A549 (cell line): ENCODE results near the gene DUSP7. TPM values are rescaled to one million over a fixed set of nuclear protein-coding genes. Genes with fewer than 3 reads are reported as not detected.
A peak's percentile ranks its signal among the peaks of the same experiment; 100 is the strongest.

ENCODE experiments used
- ATAC-seq, 2 experiments: fragments of 200-7000 bp in 1 of 2; fragments of >200 bp in 1 of 2; cut with Nextera tagmentation in 1 of 2; cut with Tn5 transposase in 1 of 2; 3 replicates each; pipeline versions ENCODE4 v1.8.0 to v1.9.1; 2018 to 2020; ENCODE audit warnings: mild to moderate bottlenecking in 1 of 2, moderate library complexity in 1 of 2
- CTCF ChIA-PET: fragments of 300-600 bp; sonication (Branson Sonifier 250); formaldehyde crosslinking; extraction: SDS; loops from one replicate; lab custom pipeline; 2021; ENCODE audit warnings: antibody characterized with exemption, inconsistent platforms; lab: Yijun Ruan, JAX
- POLR2A ChIA-PET: fragments of 350-600 bp; formaldehyde crosslinking; extraction: SDS; loops from one replicate; lab custom pipeline; 2021; ENCODE audit warnings: antibody characterized with exemption, inconsistent platforms; lab: Yijun Ruan, JAX
- DNase-seq, 2 experiments: peaks; one replicate each; pipeline versions ENCODE4 v3.0.0 to v3.0.0-alpha.2; 2011 to 2016; ENCODE audit warnings: low read depth in 1 of 2, low spot score in 1 of 2
- FAIRE-seq: peaks from 2 replicates; lab custom pipeline; 2011; peaks lifted over from hg19 to GRCh38; lab: Jason Lieb, UNC
- H3K27ac ChIP-seq, 2 experiments: fragments of >200 bp; sonication (Bioruptor Twin); formaldehyde crosslinking; 3 replicates each; pipeline ENCODE4 v1.5.1; 2016 to 2017
- H3K4me1 ChIP-seq: fragments of >200 bp; sonication (Bioruptor Twin); formaldehyde crosslinking; 3 replicates; pipeline ENCODE4 v1.6.1; 2016
- H3K4me2 ChIP-seq: fragments of >200 bp; sonication (Bioruptor Twin); formaldehyde crosslinking; 3 replicates; pipeline ENCODE4 v1.6.1; 2016
- H3K4me3 ChIP-seq: fragments of >200 bp; sonication (Bioruptor Twin); formaldehyde crosslinking; 3 replicates; pipeline ENCODE4 v1.5.1; 2016
- H3K9me3 ChIP-seq: fragments of >200 bp; sonication (Bioruptor Twin); formaldehyde crosslinking; 3 replicates; pipeline ENCODE4 v1.6.1; 2016
- CBX2 ChIP-seq: fragments of 200-600 bp; sonication (generic); IDR thresholded peaks from 2 replicates; pipeline ENCODE4 v1.6.1; 2016; ENCODE audit warnings: low read depth, mild to moderate bottlenecking, borderline replicate concordance
- CHD4 ChIP-seq: fragments of 200-600 bp; sonication (generic); IDR thresholded peaks from 2 replicates; pipeline ENCODE4 v1.6.1; 2016; ENCODE audit warnings: antibody characterized with exemption, mild to moderate bottlenecking, borderline replicate concordance
- CTCF ChIP-seq: fragments of >200 bp; sonication (Bioruptor Twin); formaldehyde crosslinking; IDR thresholded peaks from 3 replicates; pipeline ENCODE4 v1.5.1; 2016
- ELK1 ChIP-seq: fragments of 150-350 bp; IDR thresholded peaks from 2 replicates; pipeline ENCODE4 v1.6.1; 2014; ENCODE audit warnings: low read depth, mild to moderate bottlenecking, low read length
- ESRRA ChIP-seq: fragments of 150-350 bp; IDR thresholded peaks from 2 replicates; pipeline ENCODE4 v1.6.1; 2014; ENCODE audit warnings: mild to moderate bottlenecking, low read length, borderline replicate concordance
- FOSB ChIP-seq: fragments of 250-450 bp; sonication (Bioruptor Pico); IDR thresholded peaks from 2 replicates; pipeline ENCODE4 v1.5.0; 2020; ENCODE audit warnings: mild to moderate bottlenecking, moderate library complexity
- FOSL2 ChIP-seq, 2 experiments: fragments of 450-650 bp in 1 of 2; fragments of >200 bp in 1 of 2; sonication (Bioruptor Twin) in 1 of 2; formaldehyde crosslinking; IDR thresholded peaks; 2 replicates each; pipeline versions ENCODE4 v1.5.0 to v1.6.1; 2016 to 2020; ENCODE audit warnings: mild to moderate bottlenecking in 1 of 2, moderate library complexity in 1 of 2
- HES2 ChIP-seq: fragments of >200 bp; sonication (Bioruptor Twin); formaldehyde crosslinking; IDR thresholded peaks from 2 replicates; pipeline ENCODE4 v1.6.1; 2016
- HOXA7 ChIP-seq: fragments of 250-450 bp; sonication (Bioruptor Pico); IDR thresholded peaks from 2 replicates; pipeline ENCODE4 v1.5.0; 2020; ENCODE audit warnings: mild to moderate bottlenecking, moderate library complexity
- KDM1A ChIP-seq: fragments of 200-600 bp; sonication (generic); IDR thresholded peaks from 2 replicates; pipeline ENCODE4 v1.6.1; 2016; ENCODE audit warnings: low read depth, mild to moderate bottlenecking
- MAZ ChIP-seq: fragments of 150-350 bp; IDR thresholded peaks from 2 replicates; pipeline ENCODE4 v1.6.1; 2014; ENCODE audit warnings: antibody characterized with exemption, low read depth, low read length, borderline replicate concordance
- NPAS2 ChIP-seq: fragments of 250-450 bp; sonication (Bioruptor Pico); IDR thresholded peaks from 2 replicates; pipeline ENCODE4 v1.8.0; 2022; ENCODE audit warnings: mild to moderate bottlenecking, moderate library complexity, borderline replicate concordance
- PBX3 ChIP-seq: IDR thresholded peaks from 2 replicates; pipeline ENCODE4 v1.6.1; 2012
- RCOR1 ChIP-seq: fragments of 150-350 bp; IDR thresholded peaks from 2 replicates; pipeline ENCODE4 v1.6.1; 2014; ENCODE audit warnings: antibody characterized with exemption, low read length, low read depth
- TFCP2L1 ChIP-seq: fragments of 250-450 bp; sonication (Bioruptor Pico); IDR thresholded peaks from 2 replicates; pipeline ENCODE4 v1.5.0; 2021; ENCODE audit warnings: mild to moderate bottlenecking
- ZNF302 ChIP-seq: fragments of 250-450 bp; sonication (Bioruptor Pico); IDR thresholded peaks from 2 replicates; pipeline ENCODE4 v1.9.0; 2021; ENCODE audit warnings: inconsistent platforms, mild to moderate bottlenecking, moderate library complexity
- WGBS: methylation state at CpG from one replicate; pipeline ENCODE4 v1.1.6; 2017; ENCODE audit errors: missing lambda C conversion rate; 5-methylcytosine and 5-hydroxymethylcytosine counted together
- polyA minus RNA-seq: library from RNA; depleted of rRNA, polyadenylated mRNA; stranded (reverse); fragments of >200 nt; gene quantifications from 2 replicates; pipeline ENCODE4 v1.2.3, GENCODE V29; 2011; rRNA and poly(A)+ RNA removed
- polyA plus RNA-seq, 4 experiments: library from polyadenylated mRNA; depleted of rRNA in 3 of 4; stranded (reverse); fragments of >200 nt; fragmentation: RNase III in 1 of 4; extraction: RNeasy Plus Mini Kit Qiagen cat#74134 plus additional on column Dnase treatment in 1 of 4; gene quantifications; 2 replicates in 3 of 4; 3 replicates in 1 of 4; pipeline ENCODE4 v1.2.3, GENCODE V29; 2011 to 2017

DUSP7 gene
- polyA plus RNA-seq (2011; rRNA removed): 3.9 and 4.4 TPM in 2 replicates
- 8.3 and 11.0 TPM in 2 replicates for polyA plus RNA-seq (2012; cell fraction: cytosol; rRNA removed)
- 6.8 and 6.9 TPM in 2 replicates for polyA plus RNA-seq (2012; cell fraction: nucleus; rRNA removed)
- polyA plus RNA-seq (2017; fragmentation: RNase III; extraction: RNeasy Plus Mini Kit Qiagen cat#74134 plus additional on column Dnase treatment): 4.8 TPM in 3 replicates
- 9.3 and 11.8 TPM in 2 replicates for polyA minus RNA-seq

- TF ChIP-seq CBX2 (no peak), ZNF302 (CRISPR knock-in tag) (no peak), CHD4 (0 out of 2 replicates have a peak, but pooled peaks have one; percentile 53), ESRRA (no peak), ELK1 (no peak), MAZ (no peak)
- POLR2A ChIA-PET: interaction anchor here (0.9 to 2.8 kb wide), 5 partner anchors 10 to 74 kb away, joined by 3 to 14 read pairs (median 4); partner anchors contain the start of gene RPL29
- Histone ChIP-seq H3K4me3 (peak within 1 kb of the TSS; percentile 55), H3K9me3 (no peaks in the 10 kb centered on the region), H3K4me2 (peak within 1 kb of the TSS; percentile 99), H3K27ac (peak within 1 kb of the TSS; percentile 72 to 93), H3K4me1 (peaks cover 23% of the 10 kb centered on the region)
- CTCF ChIA-PET: interaction anchor here (0.8 to 5.3 kb wide), 14 partner anchors 10 to 387 kb away, joined by 3 to 36 read pairs (median 4); partner anchors contain the start of genes PARP3, RPL29 and RRP9
- DNase-seq: peak; percentile 21 to 48
- 0% methylated on average over 6 of the region's 51 CpGs for WGBS
- ATAC-seq: peak; percentile 46 to 51
- no peak for FAIRE-seq
Observed at GRCh38 chr3:52056521-52056967, at the start of gene DUSP7. DUSP7 (minus strand) TSS chr3:52056571; CDS start chr3:52056366, 205 bp downstream.

GRCh38 chr3:52104684-52105640, 48.6 kb upstream of the DUSP7 start:
- ChIA-PET CTCF (interaction anchor here (0.7 to 1.3 kb wide), 2 partner anchors 12 to 104 kb away, joined by 3 to 4 read pairs; no protein-coding TSS in a partner anchor), POLR2A (no interaction called here)
- ATAC-seq: no peak
- no peak for DNase-seq
- Histone ChIP-seq H3K4me1 (no peaks in the 10 kb centered on the region), H3K4me2 (no peak overlapping the region), H3K27ac (no peak overlapping the region), H3K4me3 (no peak overlapping the region), H3K9me3 (peaks cover 6% of the 10 kb centered on the region; the same call in 1 of the 3 replicates)
- FAIRE-seq: no peak
- TF ChIP-seq CBX2: no peak
- TF ChIP-seq CTCF: no peak
- TF ChIP-seq NPAS2 (CRISPR knock-in tag): no peak
- TF ChIP-seq TFCP2L1 (CRISPR knock-in tag): no peak
- TF ChIP-seq PBX3: no peak
- no peak for TF ChIP-seq HOXA7
- TF ChIP-seq KDM1A: no peak
- TF ChIP-seq FOSL2 (IDR thresholded peaks at IDR 0.05): no peak
- TF ChIP-seq FOSL2 (CRISPR knock-in tag; IDR thresholded peaks at IDR 0.05): no peak
- TF ChIP-seq RCOR1: no peak
- TF ChIP-seq FOSB (CRISPR knock-in tag): no peak
- TF ChIP-seq HES2: no peak
- 94% methylated on average over 8 of the region's 10 CpGs for WGBS
